H1 (cell line): ENCODE data around the gene PTGES. TPM values are rescaled to one million over a fixed set of nuclear protein-coding genes. Genes with fewer than 3 reads are reported as not detected.

ENCODE experiments used
- E2F6 ChIP-seq: IDR thresholded peaks from 2 replicates; pipeline ENCODE4 v1.6.1; 2012; ENCODE audit warnings: inconsistent platforms
- SRF ChIP-seq: IDR thresholded peaks from 2 replicates; pipeline ENCODE4 v1.6.1; 2011; ENCODE audit warnings: mild to moderate bottlenecking, low read depth, low read length, moderate library complexity
- TBP ChIP-seq: IDR thresholded peaks from 2 replicates; pipeline ENCODE4 v1.6.1; 2011; ENCODE audit warnings: low read depth, low read length, improper control_type of control experiment
- ZNF274 ChIP-seq: IDR thresholded peaks from 2 replicates; pipeline ENCODE4 v1.7.0; 2012; ENCODE audit warnings: low read length, borderline replicate concordance; ENCODE audit errors: extremely low read depth
- polyA plus RNA-seq, 7 experiments: library from polyadenylated mRNA; depleted of rRNA in 3 of 7; stranded (reverse) in 5 of 7; unstranded in 2 of 7; fragments of >200 nt in 5 of 7; fragments of 200-250 nt in 2 of 7; gene quantifications; 1 replicate in 5 of 7; 2 replicates in 1 of 7; 4 replicates in 1 of 7; pipeline versions ENCODE4 v1.2.1 to v1.2.3, GENCODE V29; 2011 to 2013; ENCODE audit warnings: missing spikeins in 2 of 7, mixed read lengths in 2 of 7
- total RNA-seq: library from RNA; stranded (reverse); fragmentation: NEBNext Ultra II Directional; extraction: Animal tissue kit (Norgen Biotek cat#: 25700); gene quantifications from 2 replicates; pipeline ENCODE4 v1.2.1, GENCODE V29; 2021
- TF ChIP-seq, protein P1 (sequence below): fragments of 300-600 bp; sonication (generic); IDR thresholded peaks from 2 replicates; pipeline ENCODE4 v1.7.1; 2012; ENCODE audit warnings: low read length, moderate library complexity, mild to moderate bottlenecking, inconsistent platforms; ENCODE audit not compliant: insufficient replicate concordance

Gene PTGES
- total and polyA plus RNA-seq, 2 of the 8 experiments (the other 6 are each of a cell fraction or from before 2014, with no cell fraction given) = 3.2 to 5.1 TPM

- TF ChIP-seq, protein P1, sequence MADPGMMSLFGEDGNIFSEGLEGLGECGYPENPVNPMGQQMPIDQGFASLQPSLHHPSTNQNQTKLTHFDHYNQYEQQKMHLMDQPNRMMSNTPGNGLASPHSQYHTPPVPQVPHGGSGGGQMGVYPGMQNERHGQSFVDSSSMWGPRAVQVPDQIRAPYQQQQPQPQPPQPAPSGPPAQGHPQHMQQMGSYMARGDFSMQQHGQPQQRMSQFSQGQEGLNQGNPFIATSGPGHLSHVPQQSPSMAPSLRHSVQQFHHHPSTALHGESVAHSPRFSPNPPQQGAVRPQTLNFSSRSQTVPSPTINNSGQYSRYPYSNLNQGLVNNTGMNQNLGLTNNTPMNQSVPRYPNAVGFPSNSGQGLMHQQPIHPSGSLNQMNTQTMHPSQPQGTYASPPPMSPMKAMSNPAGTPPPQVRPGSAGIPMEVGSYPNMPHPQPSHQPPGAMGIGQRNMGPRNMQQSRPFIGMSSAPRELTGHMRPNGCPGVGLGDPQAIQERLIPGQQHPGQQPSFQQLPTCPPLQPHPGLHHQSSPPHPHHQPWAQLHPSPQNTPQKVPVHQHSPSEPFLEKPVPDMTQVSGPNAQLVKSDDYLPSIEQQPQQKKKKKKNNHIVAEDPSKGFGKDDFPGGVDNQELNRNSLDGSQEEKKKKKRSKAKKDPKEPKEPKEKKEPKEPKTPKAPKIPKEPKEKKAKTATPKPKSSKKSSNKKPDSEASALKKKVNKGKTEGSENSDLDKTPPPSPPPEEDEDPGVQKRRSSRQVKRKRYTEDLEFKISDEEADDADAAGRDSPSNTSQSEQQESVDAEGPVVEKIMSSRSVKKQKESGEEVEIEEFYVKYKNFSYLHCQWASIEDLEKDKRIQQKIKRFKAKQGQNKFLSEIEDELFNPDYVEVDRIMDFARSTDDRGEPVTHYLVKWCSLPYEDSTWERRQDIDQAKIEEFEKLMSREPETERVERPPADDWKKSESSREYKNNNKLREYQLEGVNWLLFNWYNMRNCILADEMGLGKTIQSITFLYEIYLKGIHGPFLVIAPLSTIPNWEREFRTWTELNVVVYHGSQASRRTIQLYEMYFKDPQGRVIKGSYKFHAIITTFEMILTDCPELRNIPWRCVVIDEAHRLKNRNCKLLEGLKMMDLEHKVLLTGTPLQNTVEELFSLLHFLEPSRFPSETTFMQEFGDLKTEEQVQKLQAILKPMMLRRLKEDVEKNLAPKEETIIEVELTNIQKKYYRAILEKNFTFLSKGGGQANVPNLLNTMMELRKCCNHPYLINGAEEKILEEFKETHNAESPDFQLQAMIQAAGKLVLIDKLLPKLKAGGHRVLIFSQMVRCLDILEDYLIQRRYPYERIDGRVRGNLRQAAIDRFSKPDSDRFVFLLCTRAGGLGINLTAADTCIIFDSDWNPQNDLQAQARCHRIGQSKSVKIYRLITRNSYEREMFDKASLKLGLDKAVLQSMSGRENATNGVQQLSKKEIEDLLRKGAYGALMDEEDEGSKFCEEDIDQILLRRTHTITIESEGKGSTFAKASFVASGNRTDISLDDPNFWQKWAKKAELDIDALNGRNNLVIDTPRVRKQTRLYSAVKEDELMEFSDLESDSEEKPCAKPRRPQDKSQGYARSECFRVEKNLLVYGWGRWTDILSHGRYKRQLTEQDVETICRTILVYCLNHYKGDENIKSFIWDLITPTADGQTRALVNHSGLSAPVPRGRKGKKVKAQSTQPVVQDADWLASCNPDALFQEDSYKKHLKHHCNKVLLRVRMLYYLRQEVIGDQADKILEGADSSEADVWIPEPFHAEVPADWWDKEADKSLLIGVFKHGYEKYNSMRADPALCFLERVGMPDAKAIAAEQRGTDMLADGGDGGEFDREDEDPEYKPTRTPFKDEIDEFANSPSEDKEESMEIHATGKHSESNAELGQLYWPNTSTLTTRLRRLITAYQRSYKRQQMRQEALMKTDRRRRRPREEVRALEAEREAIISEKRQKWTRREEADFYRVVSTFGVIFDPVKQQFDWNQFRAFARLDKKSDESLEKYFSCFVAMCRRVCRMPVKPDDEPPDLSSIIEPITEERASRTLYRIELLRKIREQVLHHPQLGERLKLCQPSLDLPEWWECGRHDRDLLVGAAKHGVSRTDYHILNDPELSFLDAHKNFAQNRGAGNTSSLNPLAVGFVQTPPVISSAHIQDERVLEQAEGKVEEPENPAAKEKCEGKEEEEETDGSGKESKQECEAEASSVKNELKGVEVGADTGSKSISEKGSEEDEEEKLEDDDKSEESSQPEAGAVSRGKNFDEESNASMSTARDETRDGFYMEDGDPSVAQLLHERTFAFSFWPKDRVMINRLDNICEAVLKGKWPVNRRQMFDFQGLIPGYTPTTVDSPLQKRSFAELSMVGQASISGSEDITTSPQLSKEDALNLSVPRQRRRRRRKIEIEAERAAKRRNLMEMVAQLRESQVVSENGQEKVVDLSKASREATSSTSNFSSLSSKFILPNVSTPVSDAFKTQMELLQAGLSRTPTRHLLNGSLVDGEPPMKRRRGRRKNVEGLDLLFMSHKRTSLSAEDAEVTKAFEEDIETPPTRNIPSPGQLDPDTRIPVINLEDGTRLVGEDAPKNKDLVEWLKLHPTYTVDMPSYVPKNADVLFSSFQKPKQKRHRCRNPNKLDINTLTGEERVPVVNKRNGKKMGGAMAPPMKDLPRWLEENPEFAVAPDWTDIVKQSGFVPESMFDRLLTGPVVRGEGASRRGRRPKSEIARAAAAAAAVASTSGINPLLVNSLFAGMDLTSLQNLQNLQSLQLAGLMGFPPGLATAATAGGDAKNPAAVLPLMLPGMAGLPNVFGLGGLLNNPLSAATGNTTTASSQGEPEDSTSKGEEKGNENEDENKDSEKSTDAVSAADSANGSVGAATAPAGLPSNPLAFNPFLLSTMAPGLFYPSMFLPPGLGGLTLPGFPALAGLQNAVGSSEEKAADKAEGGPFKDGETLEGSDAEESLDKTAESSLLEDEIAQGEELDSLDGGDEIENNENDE = no peak
- no peak for TF ChIP-seq SRF
- no peak for TF ChIP-seq ZNF274
- no peak for TF ChIP-seq TBP
- TF ChIP-seq E2F6 = no peak
These were observed 721 bp downstream of the PTGES start (continued) for GRCh38 chr9:129751841-129752801.
